22Rv1 (cell line): ENCODE results near the gene MAMLD1.

Source experiments
- H3K27ac ChIP-seq: fragments of 450-650 bp; 2 replicates; pipeline ENCODE4 v1.5.1; 2017
- ZFX ChIP-seq: fragments of 450-650 bp; IDR thresholded peaks from 2 replicates; pipeline ENCODE4 v1.6.1; 2017; ENCODE audit warnings: antibody characterized with exemption, borderline replicate concordance
- TF ChIP-seq, protein P1 (sequence below): fragments of 450-650 bp; IDR thresholded peaks from 2 replicates; pipeline ENCODE4 v1.5.1; 2017; ENCODE audit warnings: mild to moderate bottlenecking

Gene MAMLD1

GRCh38 chrX:150352581-150352980 lies 10.5 kb upstream of the MAMLD1 start:
- H3K27ac ChIP-seq = no peak overlapping the region
- TF ChIP-seq ZFX = no peak
- TF ChIP-seq, protein P1, sequence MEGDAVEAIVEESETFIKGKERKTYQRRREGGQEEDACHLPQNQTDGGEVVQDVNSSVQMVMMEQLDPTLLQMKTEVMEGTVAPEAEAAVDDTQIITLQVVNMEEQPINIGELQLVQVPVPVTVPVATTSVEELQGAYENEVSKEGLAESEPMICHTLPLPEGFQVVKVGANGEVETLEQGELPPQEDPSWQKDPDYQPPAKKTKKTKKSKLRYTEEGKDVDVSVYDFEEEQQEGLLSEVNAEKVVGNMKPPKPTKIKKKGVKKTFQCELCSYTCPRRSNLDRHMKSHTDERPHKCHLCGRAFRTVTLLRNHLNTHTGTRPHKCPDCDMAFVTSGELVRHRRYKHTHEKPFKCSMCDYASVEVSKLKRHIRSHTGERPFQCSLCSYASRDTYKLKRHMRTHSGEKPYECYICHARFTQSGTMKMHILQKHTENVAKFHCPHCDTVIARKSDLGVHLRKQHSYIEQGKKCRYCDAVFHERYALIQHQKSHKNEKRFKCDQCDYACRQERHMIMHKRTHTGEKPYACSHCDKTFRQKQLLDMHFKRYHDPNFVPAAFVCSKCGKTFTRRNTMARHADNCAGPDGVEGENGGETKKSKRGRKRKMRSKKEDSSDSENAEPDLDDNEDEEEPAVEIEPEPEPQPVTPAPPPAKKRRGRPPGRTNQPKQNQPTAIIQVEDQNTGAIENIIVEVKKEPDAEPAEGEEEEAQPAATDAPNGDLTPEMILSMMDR = no peak

DNA sequence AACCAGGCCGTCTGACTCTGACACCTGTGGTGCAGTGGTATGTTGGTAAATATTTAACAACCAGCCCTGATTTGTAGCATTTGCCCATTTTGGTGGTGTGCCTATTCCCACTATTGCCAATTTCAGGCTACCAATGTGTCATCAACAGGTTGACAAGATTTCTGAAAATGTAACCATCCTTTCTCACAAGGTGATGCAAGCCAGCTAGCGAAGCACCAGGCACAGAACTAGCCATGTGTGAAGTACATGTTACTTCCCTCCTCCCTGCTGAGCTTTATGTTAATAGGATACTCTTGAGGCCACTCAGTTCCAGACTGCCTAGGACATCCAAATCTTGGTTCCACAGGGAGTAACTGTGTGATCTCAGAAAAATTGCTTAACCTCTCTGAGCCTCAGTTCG lies 7.2 kb upstream of the MAMLD1 start:
- H3K27ac ChIP-seq = no peak overlapping the region
- TF ChIP-seq, protein P1 = no peak
- TF ChIP-seq ZFX = no peak

DNA sequence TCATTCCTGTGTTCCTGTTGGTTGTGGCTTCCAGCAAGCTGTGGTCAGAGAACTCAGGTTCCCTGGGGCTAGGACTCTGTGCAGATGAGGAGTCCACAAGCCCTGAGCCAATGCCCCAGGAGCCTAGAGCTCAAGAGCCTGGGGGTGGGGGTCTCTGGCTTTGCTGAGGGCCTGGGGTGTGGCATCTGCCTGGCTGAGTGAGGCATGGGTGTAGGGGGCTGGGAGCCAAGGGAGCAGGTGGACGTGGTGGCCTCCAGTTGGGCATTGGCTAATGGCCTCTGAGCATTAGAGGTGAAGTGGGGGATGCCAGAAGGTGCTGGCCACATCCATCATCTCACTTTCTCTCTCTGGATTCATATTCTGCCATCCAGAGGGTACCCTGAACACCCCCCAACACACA lies 5.3 kb upstream of the MAMLD1 start:
- no peak overlapping the region for H3K27ac ChIP-seq

GRCh38 chrX:150358651-150359050 lies 4.5 kb upstream of the MAMLD1 start:
- TF ChIP-seq ZFX = no peak
- TF ChIP-seq, protein P1 = no peak
- H3K27ac ChIP-seq = no peak overlapping the region

More for the DNA sequence above, 5.3 kb upstream of the MAMLD1 start:
- TF ChIP-seq, protein P1 = no peak
- no peak for TF ChIP-seq ZFX

DNA sequence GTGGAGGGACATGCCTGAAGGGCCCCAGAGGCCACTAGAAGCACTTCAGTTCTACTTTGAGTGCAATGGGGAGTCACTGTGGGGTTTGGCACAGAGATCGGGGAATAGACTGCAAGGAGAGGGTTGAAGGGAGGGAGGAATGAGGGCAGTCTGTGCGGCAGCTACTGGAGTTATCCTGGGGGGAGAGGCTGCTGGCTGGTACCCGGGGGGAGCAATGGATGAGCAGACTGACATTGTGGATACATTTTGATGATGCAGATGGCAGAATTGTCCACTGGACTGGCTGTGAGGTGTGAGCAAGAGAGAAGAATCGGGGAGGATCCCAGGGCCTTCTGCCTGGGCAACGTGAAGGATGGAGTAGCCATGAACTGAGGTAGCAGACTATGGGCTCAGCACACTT lies 2.8 kb upstream of the MAMLD1 start:
- TF ChIP-seq ZFX = no peak
- TF ChIP-seq, protein P1 = no peak
- no peak overlapping the region for H3K27ac ChIP-seq

DNA sequence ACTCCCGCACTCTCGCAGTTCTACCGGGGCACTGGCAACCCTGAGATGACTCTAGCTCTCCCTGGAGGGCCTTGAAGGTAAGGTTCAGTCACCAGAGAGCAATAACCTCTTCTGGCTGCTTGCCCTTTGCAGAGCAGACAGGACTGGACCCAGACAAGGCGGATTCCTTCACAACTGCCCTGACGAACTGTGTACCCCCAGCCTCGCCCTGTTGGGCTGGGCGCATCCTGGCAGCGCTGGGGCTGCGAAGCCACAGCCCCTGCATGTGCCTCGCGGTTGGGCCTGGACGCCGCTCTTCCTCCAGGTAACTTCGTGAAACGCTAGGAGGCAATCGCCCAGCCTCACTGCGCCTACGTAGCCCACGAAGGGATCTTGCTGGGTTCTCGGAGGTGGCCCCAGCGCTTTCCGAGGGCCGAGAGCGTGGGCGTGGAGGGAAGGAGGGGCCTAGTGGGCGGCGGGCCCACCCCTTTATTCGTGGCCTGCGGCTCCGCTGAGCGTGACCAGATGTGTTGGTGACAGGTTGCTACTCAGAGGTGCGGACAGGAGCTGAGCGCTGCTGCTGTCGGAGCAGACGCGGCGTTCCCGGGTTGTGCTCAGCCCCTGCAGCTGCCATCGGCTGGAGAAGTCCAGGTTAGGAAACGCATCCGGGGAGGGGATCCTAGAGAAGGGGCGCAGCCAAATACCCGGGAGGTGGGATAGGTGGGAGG lies 1.9 kb upstream of the MAMLD1 start:
- H3K27ac ChIP-seq = no peak overlapping the region
- TF ChIP-seq, protein P1 = no peak
- TF ChIP-seq ZFX = no peak

GRCh38 chrX:150361777-150362351 lies 1.3 kb upstream of the MAMLD1 start:
- H3K27ac ChIP-seq = no peak overlapping the region
- TF ChIP-seq, protein P1 = no peak
- TF ChIP-seq ZFX = no peak
